Ishikawa (cell line): ENCODE results near the gene NACC2.

Source experiments
- CREB1 ChIP-seq: IDR thresholded peaks from 2 replicates; pipeline ENCODE4 v1.6.1; 2012; ENCODE audit warnings: low read depth
- EP300 ChIP-seq: IDR thresholded peaks from 2 replicates; pipeline ENCODE4 v1.6.1; 2012; ENCODE audit warnings: borderline replicate concordance
- RAD21 ChIP-seq: IDR thresholded peaks from 2 replicates; pipeline ENCODE4 v1.6.1; 2012; ENCODE audit warnings: low read depth
- TAF1 ChIP-seq: IDR thresholded peaks from 2 replicates; pipeline ENCODE4 v1.6.1; 2012; ENCODE audit warnings: low read depth, mild to moderate bottlenecking
- TEAD4 ChIP-seq: IDR thresholded peaks from 2 replicates; pipeline ENCODE4 v1.6.1; 2012

DNA sequence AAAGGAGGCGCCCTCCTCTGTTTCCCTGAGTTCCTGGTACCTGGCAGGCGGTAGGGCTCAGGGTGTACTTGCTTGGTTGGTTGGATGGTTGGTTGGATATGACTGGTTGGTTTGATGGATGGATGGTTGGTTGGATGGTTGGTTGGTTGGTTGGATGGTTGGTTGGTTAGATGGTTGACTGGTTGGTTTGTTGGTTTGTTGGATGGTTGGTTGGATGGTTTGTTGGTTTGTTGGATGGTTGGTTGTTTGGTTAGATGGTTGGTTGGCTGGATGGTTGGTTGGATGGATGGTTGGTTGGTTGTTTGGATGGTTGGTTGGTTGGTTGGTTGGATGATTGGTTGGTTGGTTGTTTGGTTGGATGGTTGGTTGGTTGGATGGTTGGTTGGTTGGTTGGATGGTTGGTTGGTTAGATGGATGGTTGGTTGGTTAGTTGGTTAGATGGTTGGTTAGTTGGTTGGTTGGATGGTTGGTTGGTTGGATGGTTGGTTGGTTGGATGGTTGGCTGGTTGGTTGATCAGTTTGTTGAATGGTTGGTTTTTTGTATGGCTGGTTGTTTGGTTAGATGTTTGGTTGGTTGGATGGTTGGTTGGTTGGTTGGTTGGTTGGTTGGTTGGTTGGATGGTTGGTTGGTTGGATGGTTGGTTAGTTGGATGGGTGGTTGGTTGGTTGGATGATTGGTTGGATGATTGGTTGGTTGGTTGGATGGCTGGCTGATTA lies 30.0 kb upstream of the NACC2 start:
- TF ChIP-seq TEAD4 (no peak), CREB1 (no peak), EP300 (no peak), RAD21 (no peak), TAF1 (no peak)
